ENCODE data around the gene LSAMP. TPM values are rescaled to one million over a fixed set of nuclear protein-coding genes. Genes with fewer than 3 reads are reported as not detected.
"Not testable (repeated sequence)": the region's sequence is repeated elsewhere in the genome, so short reads cannot be mapped to it uniquely, and the experiment has no call there.

Gene LSAMP
- total RNA-seq, 4 donors from 2014 or later: 1.9 to 19.7 (median 2.8) TPM

DNA sequence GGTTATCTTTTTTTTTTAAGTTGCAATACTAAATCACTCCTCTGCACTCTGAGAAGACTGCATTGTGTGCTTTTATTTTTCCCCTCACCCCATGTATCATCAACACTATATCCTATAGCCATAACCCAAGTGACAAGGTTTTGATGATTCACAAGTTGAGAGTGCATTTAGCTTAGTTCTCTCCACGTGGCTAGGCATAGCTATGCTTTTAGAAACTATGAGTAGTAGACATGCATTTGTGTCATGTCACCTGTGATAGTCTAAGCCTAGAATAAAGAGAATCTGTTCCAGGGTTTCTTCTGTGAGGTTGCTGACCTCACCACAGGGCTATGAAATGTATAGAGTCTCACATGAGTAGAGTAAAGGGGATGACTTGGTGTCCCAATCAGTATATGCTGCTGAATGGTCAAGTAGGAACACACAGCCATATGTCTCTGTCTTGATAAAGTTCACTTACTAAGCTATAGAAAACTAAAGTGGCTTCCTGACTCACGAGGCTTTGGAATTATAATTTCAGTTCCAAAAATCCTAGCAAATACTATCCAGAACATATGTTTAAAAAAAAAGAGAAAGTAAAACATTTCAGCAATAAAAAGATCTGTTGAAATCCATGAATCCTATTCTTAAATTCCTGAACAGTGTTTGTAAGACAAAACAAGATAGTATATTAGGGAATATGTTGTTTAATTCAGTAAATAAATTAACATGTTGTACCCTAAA is 206.3 kb downstream of the LSAMP start:
- ATAC-seq (ENCODE audit: low FRiP score) (no peak), DNase-seq (ENCODE audit: low spot score) (no peak)
- TF ChIP-seq, protein P1, sequence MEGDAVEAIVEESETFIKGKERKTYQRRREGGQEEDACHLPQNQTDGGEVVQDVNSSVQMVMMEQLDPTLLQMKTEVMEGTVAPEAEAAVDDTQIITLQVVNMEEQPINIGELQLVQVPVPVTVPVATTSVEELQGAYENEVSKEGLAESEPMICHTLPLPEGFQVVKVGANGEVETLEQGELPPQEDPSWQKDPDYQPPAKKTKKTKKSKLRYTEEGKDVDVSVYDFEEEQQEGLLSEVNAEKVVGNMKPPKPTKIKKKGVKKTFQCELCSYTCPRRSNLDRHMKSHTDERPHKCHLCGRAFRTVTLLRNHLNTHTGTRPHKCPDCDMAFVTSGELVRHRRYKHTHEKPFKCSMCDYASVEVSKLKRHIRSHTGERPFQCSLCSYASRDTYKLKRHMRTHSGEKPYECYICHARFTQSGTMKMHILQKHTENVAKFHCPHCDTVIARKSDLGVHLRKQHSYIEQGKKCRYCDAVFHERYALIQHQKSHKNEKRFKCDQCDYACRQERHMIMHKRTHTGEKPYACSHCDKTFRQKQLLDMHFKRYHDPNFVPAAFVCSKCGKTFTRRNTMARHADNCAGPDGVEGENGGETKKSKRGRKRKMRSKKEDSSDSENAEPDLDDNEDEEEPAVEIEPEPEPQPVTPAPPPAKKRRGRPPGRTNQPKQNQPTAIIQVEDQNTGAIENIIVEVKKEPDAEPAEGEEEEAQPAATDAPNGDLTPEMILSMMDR (IDR thresholded peaks at IDR 0.05): no peak

DNA sequence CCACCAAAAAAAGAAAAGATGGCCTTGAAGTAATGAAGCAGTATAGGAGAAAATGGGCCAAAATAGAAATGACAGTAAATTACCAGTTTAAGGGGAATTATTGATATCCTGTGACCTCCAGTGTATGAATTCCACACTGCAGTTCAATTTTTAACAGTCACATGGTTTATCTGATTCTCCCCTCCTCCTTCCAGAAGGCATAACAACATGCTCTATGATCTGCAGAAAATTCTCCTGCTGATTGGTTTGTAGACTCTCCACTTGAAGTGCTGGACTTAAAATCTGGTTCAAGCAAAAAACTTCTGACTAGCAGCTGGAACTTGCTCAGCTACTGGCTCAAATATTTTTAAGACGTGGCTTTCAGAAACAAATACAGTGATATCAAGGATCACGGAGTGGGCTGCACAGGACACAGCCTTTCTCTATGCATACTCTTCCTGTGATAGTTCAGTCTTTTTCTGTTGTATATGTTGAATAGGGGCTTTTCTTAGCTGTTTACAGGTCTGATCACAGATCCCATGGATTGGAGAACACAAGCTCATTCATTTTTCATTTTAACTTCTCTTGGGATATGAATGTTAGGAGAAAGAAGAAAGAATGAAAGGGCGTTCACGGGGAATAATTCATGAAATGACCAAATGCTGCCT is 211.5 kb downstream of the LSAMP start:
- ATAC-seq (ENCODE audit: low FRiP score): no peak
- TF ChIP-seq, protein P1 (IDR thresholded peaks at IDR 0.05): no peak
- no peak for DNase-seq (ENCODE audit: low spot score)

DNA sequence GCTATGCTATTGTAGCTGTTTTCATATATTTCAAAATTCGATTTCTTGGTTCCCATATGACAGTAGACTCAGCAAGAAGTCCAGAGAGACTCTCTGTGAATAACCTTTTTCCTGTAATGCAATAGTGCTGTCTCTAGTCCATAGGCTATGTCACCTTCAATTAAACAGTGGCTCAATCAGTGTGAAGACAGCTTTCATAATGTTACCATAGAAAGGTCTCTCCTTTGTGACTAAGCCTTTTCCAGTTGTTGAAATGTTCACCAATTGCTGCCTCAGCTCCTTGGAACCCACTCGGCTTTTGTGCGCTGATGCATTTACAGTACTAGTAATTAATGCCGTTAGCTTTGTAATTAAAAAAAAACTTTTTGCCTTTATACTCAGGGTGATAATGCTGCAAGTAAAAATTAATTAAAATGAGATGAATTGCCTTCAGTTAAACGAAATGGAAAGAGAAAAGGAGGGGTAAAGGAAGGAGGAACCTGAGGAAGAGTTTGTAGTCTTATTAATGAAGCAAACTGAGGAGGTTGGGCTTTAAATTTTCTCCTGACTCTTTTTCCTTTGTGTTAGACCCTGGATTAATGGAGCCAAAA is 214.8 kb downstream of the LSAMP start:
- TF ChIP-seq, protein P1 (IDR thresholded peaks at IDR 0.05): no peak
- no peak for ATAC-seq (ENCODE audit: low FRiP score)
- no peak for DNase-seq (ENCODE audit: low spot score)

DNA sequence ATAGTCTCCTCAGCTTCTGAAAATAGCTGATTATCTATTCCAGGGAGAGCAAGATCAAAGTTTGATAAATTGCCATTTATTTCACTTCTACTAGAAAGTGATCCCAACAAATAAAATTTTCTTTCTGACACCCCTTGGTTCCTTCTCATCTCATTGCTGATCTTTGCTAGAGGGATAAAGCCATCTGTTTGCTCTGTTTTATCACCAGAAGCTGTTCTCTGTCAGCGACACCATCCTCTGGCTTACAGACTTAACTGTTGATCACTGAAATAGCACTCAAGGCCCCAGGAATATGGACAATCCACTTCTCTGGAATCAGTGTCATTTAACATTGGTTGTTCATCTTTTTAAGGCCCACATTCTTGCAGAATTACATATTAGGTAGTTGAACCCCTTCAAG is 219.0 kb downstream of the LSAMP start:
- TF ChIP-seq, protein P1 (IDR thresholded peaks at IDR 0.05): no peak
- DNase-seq (ENCODE audit: low spot score) (no peak), ATAC-seq (ENCODE audit: low FRiP score) (no peak)

DNA sequence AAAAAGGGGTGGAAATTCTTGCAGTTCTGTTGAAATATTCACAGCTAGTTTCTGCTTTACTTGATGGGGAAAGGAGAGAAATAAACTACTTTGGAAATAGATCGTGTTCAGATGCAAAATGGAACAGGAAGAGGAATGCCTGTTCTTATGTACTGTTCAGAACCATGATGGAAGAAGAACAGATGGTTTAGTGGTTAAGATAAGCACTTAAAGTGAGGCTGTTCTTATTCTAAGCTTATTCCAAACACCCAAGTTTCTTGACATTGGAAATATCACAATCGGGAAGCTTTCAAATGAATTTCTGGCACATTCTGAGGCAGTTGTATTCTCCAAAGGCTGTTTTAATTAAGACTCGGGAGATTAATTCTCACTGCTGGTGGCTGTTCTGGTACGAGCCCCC is 228.5 kb downstream of the LSAMP start:
- TF ChIP-seq, protein P1 (IDR thresholded peaks at IDR 0.05): no peak
- DNase-seq (ENCODE audit: low spot score) (no peak), ATAC-seq (ENCODE audit: low FRiP score) (no peak)

DNA sequence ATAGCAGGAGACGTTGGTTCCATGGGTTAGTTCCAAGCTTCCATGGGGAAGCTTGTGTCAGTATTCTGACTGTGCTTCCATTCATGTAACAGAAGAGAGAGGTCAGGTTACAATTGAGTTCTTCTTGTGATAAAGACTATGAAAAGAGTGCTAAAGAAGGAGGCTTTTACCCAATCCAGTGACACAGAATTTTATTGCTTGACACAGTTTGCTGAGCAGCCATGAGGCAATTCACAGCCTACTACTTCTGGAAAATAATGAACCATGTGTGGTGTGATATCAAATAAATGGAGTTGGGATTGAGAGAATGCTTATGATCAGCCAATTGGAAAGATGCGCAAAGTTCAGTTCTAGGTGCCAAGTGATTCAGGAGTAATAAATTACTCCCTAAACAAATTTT is 233.4 kb downstream of the LSAMP start:
- ATAC-seq (ENCODE audit: low FRiP score) (no peak), DNase-seq (ENCODE audit: low spot score) (no peak)
- TF ChIP-seq, protein P1 (IDR thresholded peaks at IDR 0.05): no peak

DNA sequence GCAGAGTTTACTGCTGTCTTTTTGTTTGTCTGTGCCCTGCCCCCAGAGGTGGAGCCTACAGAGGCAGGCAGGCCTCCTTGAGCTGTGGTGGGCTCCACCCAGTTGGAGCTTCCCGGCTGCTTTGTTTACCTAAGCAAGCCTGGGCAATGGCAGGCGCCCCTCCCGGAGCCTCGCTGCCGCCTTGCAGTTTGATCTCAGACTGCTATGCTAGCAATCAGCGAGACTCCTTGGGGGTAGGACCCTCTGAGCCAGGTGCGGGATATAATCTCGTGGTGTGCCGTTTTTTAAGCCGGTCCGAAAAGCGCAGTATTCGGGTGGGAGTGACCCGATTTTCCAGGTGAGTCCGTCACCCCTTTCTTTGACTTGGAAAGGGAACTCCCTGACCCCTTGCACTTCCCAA is 236.5 kb downstream of the LSAMP start:
- ATAC-seq (ENCODE audit: low FRiP score); DNase-seq (ENCODE audit: low spot score): not testable (repeated sequence)
